ENCODE data around the gene PPP1CA.

Gene PPP1CA

GRCh38 chr11:67401495-67402191 lies at the start of gene PPP1CA:
TSS of gene PPP1CA (minus strand) at chr11:67401858. CDS start at chr11:67401782, 76 bp downstream.
- DNase-seq: peak; percentile 94

GRCh38 chr11:67450796-67451657 lies 49.4 kb upstream of the PPP1CA start:
- no peak for DNase-seq

GRCh38 chr11:67449116-67449844 lies 47.6 kb upstream of the PPP1CA start:
- DNase-seq: no peak

GRCh38 chr11:67448220-67448609 lies 46.6 kb upstream of the PPP1CA start:
- no peak for DNase-seq

- no peak for DNase-seq
Measured at GRCh38 chr11:67445515-67445914, 43.9 kb upstream of the PPP1CA start.

GRCh38 chr11:67442504-67443404 lies 41.1 kb upstream of the PPP1CA start:
- no peak for DNase-seq

GRCh38 chr11:67441731-67442351 lies 40.2 kb upstream of the PPP1CA start:
- DNase-seq: no peak

- DNase-seq: no peak
Measured at GRCh38 chr11:67441098-67441563, 39.5 kb upstream of the PPP1CA start.

- DNase-seq: no peak
Measured at GRCh38 chr11:67440229-67441097, 38.8 kb upstream of the PPP1CA start.

GRCh38 chr11:67439321-67440228 lies 37.9 kb upstream of the PPP1CA start:
- DNase-seq: no peak

- no peak for DNase-seq
Measured at GRCh38 chr11:67438158-67438902, 36.7 kb upstream of the PPP1CA start.

GRCh38 chr11:67437809-67438157 lies 36.1 kb upstream of the PPP1CA start:
- no peak for DNase-seq

GRCh38 chr11:67437082-67437808 lies 35.6 kb upstream of the PPP1CA start, which contains the start of gene PTPRCAP:
TSS of gene PTPRCAP (minus strand) at chr11:67437682. CDS start at chr11:67437619, 63 bp downstream.
- DNase-seq: no peak

- DNase-seq: peak; percentile 91
Measured at GRCh38 chr11:67436459-67437081, 34.9 kb upstream of the PPP1CA start.

GRCh38 chr11:67435727-67436458 lies 34.2 kb upstream of the PPP1CA start:
- DNase-seq: no peak

- no peak for DNase-seq
Measured at GRCh38 chr11:67435031-67435726, 33.5 kb upstream of the PPP1CA start.

All from islet precursor cell (in vitro differentiated cells).